HL-60 (cell line): ENCODE data around the gene ZNF469.

Source experiments
- DNase-seq, 2 experiments: peaks; one replicate each; pipeline ENCODE4 v3.0.0-alpha.2; 2010 to 2020; ENCODE audit warnings: low read depth in 1 of 2, low spot score in 1 of 2
- H3K27ac ChIP-seq: fragments of 250-450 bp; sonication (Bioruptor Pico); replicated peaks from 2 replicates; pipeline ENCODE4 v1.5.1; 2020; ENCODE audit warnings: mild to moderate bottlenecking, moderate library complexity
- H3K27me3 ChIP-seq: fragments of 250-450 bp; sonication (Bioruptor Pico); 2 replicates; pipeline ENCODE4 v1.5.1; 2021; ENCODE audit warnings: mild to moderate bottlenecking, moderate library complexity; ENCODE audit not compliant: insufficient read depth, poor library complexity, severe bottlenecking
- H3K4me3 ChIP-seq: replicated peaks from 2 replicates; pipeline ENCODE4 v1.5.1; 2011; ENCODE audit warnings: mild to moderate bottlenecking, control low read depth, low read length; ENCODE audit not compliant: insufficient read depth
- GABPA ChIP-seq: IDR thresholded peaks from 2 replicates; pipeline ENCODE4 v1.6.1; 2012; ENCODE audit warnings: low read depth
- POLR2AphosphoS5 ChIP-seq: IDR thresholded peaks from 2 replicates; pipeline ENCODE4 v1.6.1; 2012; ENCODE audit warnings: low read depth
- SPI1 ChIP-seq: IDR thresholded peaks from 2 replicates; pipeline ENCODE4 v1.6.1; 2012; ENCODE audit warnings: low read depth, mild to moderate bottlenecking, borderline replicate concordance
- TF ChIP-seq, protein P1 (sequence below): IDR thresholded peaks from one replicate; pipeline ENCODE4 v1.5.1; 2011; ENCODE audit warnings: low read length, control low read depth, inconsistent platforms; ENCODE audit not compliant: insufficient read depth
- TF ChIP-seq, protein P2 (sequence below): IDR thresholded peaks from 2 replicates; pipeline ENCODE4 v1.6.1; 2012; ENCODE audit warnings: low read depth; ENCODE audit not compliant: insufficient replicate concordance

The ZNF469 gene

DNA sequence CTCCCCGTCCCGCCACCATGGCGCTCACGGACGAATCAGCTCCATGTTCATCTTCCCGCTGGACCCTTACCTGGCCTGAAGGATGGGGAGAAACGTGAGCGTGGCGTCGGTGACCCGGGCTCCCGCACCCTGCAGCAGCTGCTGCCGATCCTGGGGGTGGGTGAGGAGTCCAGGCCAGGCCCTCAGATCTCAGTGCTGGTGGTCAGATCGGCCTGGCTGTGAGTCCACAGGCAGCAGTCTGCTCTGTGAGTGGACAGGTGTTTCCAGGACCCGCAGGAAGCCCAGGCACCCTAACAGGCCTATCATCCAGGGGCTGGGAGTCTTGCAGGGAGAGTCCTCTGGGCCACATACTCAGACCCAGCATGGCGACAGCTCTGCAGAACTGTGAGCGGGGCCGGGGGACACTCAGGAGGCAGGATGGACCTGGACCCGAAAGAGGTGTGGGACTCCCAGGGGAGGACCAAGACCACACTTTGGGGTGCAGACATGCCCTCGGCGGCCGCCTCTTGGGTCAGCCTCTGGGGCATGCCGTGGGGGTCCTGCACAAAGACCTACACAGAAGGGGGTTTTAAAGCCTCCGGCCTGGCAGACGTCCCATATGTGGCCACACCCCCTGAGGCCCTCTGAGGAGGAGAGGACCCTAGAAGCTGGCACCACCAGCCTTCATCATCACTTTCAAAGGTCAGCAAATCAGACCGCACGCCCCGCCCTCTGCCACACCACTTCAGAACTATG, 27.2 kb upstream of the ZNF469 start:
- TF ChIP-seq GABPA (no peak), POLR2AphosphoS5 (no peak), SPI1 (no peak)
- TF ChIP-seq, protein P1, sequence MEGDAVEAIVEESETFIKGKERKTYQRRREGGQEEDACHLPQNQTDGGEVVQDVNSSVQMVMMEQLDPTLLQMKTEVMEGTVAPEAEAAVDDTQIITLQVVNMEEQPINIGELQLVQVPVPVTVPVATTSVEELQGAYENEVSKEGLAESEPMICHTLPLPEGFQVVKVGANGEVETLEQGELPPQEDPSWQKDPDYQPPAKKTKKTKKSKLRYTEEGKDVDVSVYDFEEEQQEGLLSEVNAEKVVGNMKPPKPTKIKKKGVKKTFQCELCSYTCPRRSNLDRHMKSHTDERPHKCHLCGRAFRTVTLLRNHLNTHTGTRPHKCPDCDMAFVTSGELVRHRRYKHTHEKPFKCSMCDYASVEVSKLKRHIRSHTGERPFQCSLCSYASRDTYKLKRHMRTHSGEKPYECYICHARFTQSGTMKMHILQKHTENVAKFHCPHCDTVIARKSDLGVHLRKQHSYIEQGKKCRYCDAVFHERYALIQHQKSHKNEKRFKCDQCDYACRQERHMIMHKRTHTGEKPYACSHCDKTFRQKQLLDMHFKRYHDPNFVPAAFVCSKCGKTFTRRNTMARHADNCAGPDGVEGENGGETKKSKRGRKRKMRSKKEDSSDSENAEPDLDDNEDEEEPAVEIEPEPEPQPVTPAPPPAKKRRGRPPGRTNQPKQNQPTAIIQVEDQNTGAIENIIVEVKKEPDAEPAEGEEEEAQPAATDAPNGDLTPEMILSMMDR = no peak
- TF ChIP-seq, protein P2, sequence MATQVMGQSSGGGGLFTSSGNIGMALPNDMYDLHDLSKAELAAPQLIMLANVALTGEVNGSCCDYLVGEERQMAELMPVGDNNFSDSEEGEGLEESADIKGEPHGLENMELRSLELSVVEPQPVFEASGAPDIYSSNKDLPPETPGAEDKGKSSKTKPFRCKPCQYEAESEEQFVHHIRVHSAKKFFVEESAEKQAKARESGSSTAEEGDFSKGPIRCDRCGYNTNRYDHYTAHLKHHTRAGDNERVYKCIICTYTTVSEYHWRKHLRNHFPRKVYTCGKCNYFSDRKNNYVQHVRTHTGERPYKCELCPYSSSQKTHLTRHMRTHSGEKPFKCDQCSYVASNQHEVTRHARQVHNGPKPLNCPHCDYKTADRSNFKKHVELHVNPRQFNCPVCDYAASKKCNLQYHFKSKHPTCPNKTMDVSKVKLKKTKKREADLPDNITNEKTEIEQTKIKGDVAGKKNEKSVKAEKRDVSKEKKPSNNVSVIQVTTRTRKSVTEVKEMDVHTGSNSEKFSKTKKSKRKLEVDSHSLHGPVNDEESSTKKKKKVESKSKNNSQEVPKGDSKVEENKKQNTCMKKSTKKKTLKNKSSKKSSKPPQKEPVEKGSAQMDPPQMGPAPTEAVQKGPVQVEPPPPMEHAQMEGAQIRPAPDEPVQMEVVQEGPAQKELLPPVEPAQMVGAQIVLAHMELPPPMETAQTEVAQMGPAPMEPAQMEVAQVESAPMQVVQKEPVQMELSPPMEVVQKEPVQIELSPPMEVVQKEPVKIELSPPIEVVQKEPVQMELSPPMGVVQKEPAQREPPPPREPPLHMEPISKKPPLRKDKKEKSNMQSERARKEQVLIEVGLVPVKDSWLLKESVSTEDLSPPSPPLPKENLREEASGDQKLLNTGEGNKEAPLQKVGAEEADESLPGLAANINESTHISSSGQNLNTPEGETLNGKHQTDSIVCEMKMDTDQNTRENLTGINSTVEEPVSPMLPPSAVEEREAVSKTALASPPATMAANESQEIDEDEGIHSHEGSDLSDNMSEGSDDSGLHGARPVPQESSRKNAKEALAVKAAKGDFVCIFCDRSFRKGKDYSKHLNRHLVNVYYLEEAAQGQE = no peak
- Histone ChIP-seq H3K27me3 (no peaks in the 10 kb centered on the region), H3K27ac (no peak overlapping the region), H3K4me3 (no peak overlapping the region)
- no peak for DNase-seq

GRCh38 chr16:88356124-88356726, 26.5 kb upstream of the ZNF469 start:
- TF ChIP-seq POLR2AphosphoS5 = no peak
- TF ChIP-seq, protein P2 = no peak
- no peak for TF ChIP-seq GABPA
- TF ChIP-seq, protein P1 = no peak
- no peak for TF ChIP-seq SPI1
- Histone ChIP-seq H3K27me3 (no peaks in the 10 kb centered on the region), H3K4me3 (no peak overlapping the region), H3K27ac (no peak overlapping the region)
- no peak for DNase-seq

GRCh38 chr16:88356727-88357199, 26.0 kb upstream of the ZNF469 start:
- no peak overlapping the region for H3K27ac ChIP-seq
- no peak for DNase-seq
- TF ChIP-seq, protein P2 = no peak
- no peak for TF ChIP-seq POLR2AphosphoS5
- no peak for TF ChIP-seq SPI1
- TF ChIP-seq, protein P1 = no peak
- TF ChIP-seq GABPA = no peak
- H3K27me3 ChIP-seq = no peaks in the 10 kb centered on the region
- H3K4me3 ChIP-seq = no peak overlapping the region
